AG09309 (cell line): ENCODE measurements around the gene SRPK2.

Experiments
- DNase-seq: peaks from one replicate; pipeline ENCODE4 v3.0.0-alpha.2; 2010; ENCODE audit warnings: low read depth
- H3K4me3 ChIP-seq: 2 replicates; pipeline ENCODE4 v1.5.1; 2011; ENCODE audit warnings: mild to moderate bottlenecking, low read depth, low read length, moderate library complexity; ENCODE audit not compliant: control insufficient read depth
- TF ChIP-seq, protein P1 (sequence below): IDR thresholded peaks from 2 replicates; pipeline ENCODE4 v1.5.1; 2011; ENCODE audit warnings: mild to moderate bottlenecking, low read depth, low read length, inconsistent platforms; ENCODE audit not compliant: insufficient read depth, control insufficient read depth; ENCODE audit errors: missing control alignments

The SRPK2 gene

GRCh38 chr7:105079348-105079747 is 309.4 kb downstream of the SRPK2 start:
- no peak for DNase-seq
- H3K4me3 ChIP-seq, result no peak overlapping the region
- TF ChIP-seq, protein P1, sequence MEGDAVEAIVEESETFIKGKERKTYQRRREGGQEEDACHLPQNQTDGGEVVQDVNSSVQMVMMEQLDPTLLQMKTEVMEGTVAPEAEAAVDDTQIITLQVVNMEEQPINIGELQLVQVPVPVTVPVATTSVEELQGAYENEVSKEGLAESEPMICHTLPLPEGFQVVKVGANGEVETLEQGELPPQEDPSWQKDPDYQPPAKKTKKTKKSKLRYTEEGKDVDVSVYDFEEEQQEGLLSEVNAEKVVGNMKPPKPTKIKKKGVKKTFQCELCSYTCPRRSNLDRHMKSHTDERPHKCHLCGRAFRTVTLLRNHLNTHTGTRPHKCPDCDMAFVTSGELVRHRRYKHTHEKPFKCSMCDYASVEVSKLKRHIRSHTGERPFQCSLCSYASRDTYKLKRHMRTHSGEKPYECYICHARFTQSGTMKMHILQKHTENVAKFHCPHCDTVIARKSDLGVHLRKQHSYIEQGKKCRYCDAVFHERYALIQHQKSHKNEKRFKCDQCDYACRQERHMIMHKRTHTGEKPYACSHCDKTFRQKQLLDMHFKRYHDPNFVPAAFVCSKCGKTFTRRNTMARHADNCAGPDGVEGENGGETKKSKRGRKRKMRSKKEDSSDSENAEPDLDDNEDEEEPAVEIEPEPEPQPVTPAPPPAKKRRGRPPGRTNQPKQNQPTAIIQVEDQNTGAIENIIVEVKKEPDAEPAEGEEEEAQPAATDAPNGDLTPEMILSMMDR, result no peak

GRCh38 chr7:105073143-105073542 is 315.6 kb downstream of the SRPK2 start:
- TF ChIP-seq, protein P1, result no peak
- H3K4me3 ChIP-seq, result no peak overlapping the region
- no peak for DNase-seq

DNA sequence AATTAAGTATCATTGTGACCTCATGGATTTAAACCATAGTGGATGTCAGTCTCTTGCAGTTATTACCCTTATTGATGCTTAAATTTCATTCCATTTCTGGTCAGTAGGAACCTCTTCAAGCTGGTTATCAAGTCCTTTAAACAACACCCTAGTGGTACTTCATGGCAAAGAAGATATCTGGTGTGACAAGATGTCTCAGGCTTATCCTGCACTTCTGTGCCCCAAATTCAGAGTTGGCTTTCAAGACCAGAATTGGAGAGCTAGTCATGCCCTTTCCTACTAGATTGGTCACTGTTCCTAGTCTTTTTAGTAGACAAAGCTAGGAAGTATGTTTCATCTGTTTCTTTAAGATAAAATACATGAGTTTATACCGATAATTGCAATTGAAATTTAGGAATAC is 319.8 kb downstream of the SRPK2 start:
- no peak for DNase-seq
- TF ChIP-seq, protein P1, result no peak
- no peak overlapping the region for H3K4me3 ChIP-seq

DNA sequence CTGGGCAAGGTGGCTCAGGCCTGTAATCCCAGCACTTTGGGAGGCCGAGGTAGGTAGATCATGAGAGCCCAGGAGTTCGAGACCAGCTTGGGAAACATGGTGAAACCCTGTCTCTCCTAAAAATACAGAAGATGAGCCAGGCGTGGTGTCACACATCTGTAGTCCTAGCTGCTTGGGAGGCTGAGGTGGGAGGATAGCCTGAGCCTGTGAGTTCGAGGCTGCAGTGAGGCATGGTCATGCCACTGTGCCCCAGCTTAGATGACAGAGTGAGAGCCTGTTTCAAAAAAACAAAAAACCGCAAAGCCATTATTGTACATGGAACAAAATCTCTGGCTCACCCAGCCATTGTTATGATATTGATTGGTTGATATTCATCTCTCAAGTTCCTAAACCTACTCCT is 321.0 kb downstream of the SRPK2 start:
- no peak overlapping the region for H3K4me3 ChIP-seq
- TF ChIP-seq, protein P1, result no peak
- no peak for DNase-seq
